Stimulated activated CD8-positive, alpha-beta memory T cell treated with anti-CD3 and anti-CD28 coated beads, Interleukin-12 subunit alpha, Interleukin-12 subunit beta, amount 100 ng/mL, for 24 hours (primary cell): ENCODE measurements around the gene SLC16A3.
A peak's percentile ranks its signal among the peaks of the same experiment; 100 is the strongest.

Experiments
- DNase-seq: peaks from one replicate; pipeline ENCODE4 v3.0.0-alpha.2; 2020; ENCODE audit errors: extremely low read depth

Gene SLC16A3

DNA sequence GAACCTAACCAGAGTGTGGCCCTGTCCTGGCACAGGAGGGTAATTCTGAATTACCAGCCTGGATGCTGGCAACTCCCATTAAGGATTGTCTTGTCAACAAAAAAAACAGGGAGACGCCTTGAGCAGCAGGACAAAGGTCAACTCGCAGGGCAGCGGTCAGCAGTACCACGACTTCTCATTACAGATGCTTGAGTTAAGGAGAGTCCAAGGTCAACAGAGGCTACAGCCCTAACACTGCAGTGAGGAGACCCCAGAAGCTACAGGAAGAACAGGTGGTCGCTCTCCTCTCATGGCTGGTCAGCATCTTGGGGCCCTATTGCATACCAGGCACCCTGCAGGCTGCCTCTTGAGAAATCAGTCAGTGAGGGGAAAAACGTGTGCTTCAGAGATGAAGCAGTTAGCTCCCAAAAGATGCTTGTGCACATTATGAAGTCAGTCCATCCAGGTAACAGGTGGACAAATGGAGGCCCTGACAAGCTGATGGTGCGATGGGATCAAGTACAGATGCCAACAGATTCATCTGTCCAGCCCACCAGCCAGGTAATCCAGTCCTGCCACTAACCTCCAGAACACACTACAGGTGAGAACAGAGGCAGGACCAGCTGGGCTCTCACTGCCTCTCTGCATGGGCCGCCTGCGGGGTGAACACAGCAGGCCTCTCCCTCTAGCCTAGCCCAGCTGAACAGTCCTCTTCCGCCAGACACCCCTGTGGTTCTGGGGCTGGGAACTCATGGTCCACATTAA is 40.5 kb downstream of the SLC16A3 start:
- DNase-seq: no peak

- DNase-seq: no peak
Measured at GRCh38 chr17:82269882-82270500, 41.1 kb downstream of the SLC16A3 start.

DNA sequence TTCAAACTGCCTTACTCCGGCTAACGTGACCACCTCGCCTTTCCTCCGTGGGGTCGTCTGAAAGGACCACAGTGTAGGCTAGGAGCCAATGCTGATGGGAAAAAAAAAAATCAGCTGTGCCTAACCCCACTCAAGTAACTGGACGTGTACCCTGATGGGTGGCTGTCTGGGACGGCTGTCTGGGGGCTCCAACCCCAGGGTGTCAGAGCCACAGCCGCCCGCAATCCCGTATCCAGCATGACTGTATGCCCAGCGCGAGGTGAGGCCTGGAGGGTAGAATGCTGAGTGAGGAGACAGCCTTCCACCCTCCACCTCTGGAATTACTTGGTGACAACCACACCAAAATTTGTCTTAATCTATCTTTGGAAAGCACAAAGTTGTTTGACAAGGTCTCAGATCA is 41.8 kb downstream of the SLC16A3 start:
- no peak for DNase-seq

DNA sequence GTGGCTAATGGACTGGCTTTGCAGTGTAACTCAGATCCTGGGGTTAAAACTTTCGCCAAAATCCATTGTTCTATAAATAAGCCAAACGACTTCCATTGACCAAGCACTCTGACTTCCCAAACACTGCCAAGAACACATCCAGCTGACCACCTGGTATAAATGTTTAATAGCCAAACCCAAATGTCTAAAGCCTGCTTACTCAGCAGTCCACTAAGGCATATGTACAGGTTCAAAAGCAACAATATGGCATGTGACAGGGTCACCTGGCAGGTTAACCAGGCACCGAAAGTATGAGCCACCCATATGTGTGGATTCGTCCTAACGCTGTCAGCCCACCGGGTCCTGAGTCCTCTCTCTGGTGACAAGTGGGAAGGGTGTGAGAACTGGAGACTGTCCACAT is 42.6 kb downstream of the SLC16A3 start:
- no peak for DNase-seq

- DNase-seq: no peak
Measured at GRCh38 chr17:82272495-82273326, 43.9 kb downstream of the SLC16A3 start.

DNA sequence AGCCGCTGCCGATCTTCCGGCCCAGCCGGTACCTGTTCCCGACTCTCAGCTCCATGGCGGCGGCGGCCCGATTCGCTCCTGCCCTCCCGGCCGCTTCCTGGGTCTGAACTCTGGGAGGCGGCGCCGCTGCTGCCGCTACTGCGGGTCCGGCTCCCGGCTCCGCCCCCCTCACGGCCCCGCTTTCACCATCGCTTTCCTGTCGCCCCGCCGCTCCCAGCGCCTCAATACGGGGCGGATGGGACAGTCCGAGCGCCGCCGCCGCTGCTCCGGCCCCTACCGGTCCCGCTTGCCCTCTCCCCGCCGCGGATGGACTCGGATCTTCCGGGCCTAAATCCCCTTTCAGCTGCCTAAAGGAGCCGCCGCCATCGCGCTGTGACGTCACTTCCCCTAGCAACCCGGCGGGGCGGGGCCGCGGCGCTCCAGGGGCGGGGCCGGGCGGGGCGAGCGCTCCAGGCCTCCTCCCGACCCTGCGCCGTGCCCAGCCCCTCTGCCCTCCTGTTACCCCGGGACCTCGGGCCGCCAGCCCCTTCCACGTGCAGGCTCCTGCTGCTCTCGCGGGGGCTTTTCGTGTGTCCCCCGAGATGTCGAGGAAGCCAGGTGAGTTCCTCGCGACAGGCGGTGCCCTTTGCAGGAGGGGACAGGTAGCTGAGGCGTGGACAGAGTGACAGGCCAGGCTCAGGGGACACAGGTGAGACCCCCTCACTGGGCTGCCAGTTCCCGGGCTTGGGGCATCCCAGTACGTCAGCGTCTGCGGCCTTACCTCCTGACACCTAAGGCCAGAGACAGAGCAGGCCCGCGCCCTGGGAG is 44.7 kb downstream of the SLC16A3 start, which contains the start of gene CSNK1D:
Gene CSNK1D, minus strand, starts transcription at position 374 of the 807 bp plus-strand sequence. Its CDS starts 319 bp downstream, at position 55.
- DNase-seq: peak; percentile 80

DNA sequence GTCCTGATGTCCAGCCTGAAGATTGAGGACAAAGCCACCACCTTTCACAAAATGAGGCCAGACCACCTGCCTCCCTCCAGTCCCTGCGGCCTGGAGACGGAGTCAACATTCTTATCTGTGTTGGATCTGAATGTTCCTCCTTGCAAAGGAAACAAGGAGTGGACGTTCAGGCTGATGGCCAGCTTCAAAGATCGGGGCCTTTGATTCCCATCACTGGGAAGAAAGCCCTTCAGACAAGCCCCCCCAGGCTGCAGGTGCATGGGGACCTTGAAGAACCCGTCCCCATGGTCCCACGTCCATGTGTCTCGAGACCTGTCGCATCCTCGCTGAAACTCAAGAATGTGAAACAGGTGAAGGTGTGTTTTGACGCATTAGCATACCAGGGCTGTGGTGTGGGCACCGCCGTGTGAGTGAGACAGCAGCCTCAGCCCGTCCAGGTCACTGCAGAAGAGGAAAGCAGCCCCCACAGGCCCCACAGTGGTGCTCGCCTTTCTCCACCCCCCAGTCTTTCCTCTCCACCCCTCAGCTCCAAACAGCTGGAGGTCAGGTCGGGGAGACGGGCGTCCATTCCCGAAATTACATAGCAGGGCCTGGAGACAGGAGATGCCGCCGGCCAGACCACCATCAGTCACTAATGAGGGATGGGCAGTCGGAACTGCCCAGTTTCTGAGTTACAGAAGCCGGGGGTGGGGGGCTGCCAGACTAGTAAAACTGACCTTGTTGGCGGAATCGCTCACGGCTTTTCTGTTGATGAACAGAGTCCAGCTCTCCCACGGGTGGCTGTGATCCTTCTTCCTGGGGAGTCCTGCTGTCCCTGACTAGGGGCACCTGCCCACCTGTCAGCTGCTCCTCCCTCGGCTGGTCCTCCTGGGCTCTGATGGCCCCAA is 45.5 kb downstream of the SLC16A3 start:
- no peak for DNase-seq

DNA sequence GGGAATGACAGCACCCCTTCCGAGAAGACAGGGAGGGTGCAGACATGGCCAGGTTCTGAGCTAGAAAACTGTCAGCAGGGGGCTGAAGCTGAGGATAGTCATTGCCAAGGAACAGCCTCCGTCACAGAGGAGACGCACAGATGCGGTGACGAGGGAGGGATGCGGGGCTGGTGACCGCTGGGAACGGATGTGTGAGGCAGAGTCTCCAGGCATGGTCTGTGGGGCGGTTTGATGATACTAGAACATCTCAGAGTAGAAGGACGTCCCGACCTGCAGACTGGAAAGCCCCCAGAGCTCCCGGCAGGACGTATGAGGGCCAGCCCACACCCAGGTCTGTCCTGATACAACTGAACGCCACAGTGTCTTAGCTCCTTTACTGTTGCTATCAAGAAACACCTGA is 46.5 kb downstream of the SLC16A3 start:
- no peak for DNase-seq

DNA sequence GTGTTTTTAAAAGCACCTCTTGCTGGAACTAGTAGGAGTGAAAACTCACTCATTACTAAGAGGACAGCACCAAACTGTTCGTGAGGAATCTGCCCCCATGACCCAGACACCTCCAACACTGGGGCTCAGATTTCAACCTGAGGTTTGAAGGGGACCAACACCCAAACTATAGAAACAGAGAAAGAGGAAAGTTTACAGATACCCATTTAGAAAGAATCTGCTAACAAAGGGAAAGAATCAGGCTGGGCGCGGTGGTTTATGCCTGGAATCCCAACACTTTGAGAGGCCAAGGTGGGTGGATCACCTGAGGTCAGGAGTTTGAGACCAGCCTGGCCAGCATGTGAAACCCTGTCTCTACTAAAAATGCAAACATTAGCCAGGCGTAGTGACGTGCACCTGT is 48.1 kb downstream of the SLC16A3 start:
- DNase-seq: no peak

DNA sequence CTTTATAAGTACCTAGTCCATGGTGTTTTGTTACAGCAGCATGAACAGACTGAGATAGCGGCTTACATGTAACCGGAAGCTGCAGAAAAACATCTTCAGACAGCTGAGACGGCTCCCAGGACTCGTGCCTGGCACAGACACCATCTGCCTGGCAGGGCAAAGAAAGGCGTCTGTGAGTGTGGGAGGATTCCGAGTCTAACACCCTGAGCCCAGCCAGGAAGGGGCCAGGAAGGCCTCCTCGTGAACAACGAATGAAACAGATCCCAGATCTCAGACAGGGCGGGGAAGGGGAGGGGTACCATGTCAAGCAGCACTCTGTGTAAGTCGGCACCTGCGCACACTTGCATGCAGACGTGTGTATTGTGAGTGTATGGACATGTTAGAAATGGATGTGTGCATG is 49.0 kb downstream of the SLC16A3 start:
- no peak for DNase-seq

GRCh38 chr17:82278308-82278707 is 49.5 kb downstream of the SLC16A3 start:
- DNase-seq: no peak

DNA sequence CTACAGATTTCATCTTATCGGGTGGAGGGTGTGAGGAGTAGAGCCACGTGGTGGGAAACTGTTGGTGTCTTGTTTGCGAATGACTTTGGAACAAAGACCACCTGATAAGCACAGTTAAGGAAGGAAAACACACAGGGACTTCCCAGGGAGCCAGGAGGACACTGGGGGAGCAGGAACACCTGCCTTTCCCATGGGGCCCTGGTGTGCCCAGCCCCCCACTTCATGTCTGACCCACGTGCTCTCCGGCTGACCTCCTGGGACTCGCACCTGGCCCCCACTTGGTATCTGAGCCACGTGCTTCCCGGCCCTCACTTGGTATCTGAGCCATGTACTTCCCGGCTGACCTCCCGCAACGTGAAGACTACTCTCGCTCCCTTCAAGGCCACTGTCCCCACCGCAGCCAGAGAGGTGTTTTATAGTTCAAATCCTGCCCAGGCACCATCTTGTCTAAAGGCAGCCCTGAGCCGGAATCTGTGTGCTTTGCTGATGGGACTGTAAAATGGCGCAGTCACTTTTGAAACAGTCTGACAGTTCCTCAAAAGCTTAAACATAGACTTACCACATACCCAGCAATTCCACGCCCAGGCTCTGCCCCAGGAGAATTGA is 50.0 kb downstream of the SLC16A3 start:
- DNase-seq: no peak

DNA sequence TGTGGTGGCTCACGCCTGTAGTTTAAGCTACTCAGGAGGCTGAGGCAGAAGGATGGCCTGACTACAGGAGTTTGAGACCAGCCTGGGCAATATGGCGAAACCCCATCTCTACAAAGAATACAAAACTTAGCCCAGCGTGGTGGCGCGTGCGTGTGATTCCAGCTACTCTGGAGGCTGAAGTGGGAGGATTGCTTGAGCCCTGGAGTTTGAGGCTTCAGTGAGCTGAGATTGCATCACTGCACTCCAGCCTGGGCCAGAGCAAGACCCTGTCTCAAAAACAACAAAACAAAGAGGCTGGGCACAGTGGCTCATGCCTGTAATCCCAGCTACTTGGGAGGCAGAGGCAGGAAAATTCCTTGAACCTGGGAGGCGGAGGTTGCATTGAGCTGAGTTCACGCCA is 51.7 kb downstream of the SLC16A3 start:
- DNase-seq: no peak

DNA sequence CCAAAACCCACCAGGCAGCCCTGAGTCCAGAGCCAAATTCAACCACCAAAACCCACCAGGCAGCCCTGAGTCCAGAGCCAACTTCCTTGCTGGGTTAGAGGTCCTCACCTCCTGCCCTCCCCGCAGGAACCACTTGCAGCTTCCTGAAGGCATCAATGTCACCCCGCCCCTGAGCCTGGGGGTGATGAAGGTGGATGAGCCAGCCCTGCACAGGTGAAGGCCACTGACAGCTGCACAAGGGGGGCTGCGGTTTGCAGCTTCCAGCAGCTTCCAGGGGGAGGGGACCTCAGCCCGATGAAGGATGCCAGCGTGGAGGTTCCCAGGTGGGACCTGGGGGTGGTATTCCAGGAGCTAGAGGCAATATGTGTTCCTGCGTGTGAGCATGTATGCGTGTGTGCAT is 52.2 kb downstream of the SLC16A3 start:
- DNase-seq: no peak

- DNase-seq: no peak
Measured at GRCh38 chr17:82281502-82282238, 52.8 kb downstream of the SLC16A3 start.

- no peak for DNase-seq
Measured at GRCh38 chr17:82282239-82283207, 53.7 kb downstream of the SLC16A3 start.

- DNase-seq: no peak
Measured at GRCh38 chr17:82283208-82283749, 54.4 kb downstream of the SLC16A3 start.

- DNase-seq: no peak
Measured at GRCh38 chr17:82285141-82285540, 56.3 kb downstream of the SLC16A3 start.
